Hematopoietic multipotent progenitor cell treated with erythropoietin and hydrocortisone succinate and interleukin-3 and kit ligand, for 17 days (in vitro differentiated cells): ENCODE measurements around the gene B4GALT5.

Source experiments
- DNase-seq: peaks from one replicate; pipeline ENCODE4 v3.0.0-alpha.2; 2015; ENCODE audit warnings: low spot score

Gene B4GALT5

DNA sequence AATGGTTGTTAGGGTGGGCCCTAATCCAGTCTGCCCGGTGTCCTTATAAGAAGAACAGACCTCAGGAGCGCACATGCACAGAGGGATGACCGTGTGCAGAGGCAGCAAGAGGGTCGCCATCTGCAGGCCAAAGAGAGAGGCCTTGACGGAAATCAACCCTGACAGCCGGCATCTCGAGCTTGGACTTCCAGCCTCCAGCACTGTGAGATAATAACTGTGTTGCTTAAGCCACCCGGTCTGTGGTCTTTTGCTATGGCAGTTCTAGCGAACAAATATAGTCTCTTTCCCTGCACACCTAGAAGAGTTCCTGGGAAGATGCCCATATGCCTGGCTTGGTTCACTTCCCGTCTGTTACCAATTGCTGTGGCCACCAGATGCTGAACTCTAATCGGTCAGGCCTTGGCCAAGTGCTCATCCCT is 110.5 kb downstream of the B4GALT5 start:
- no peak for DNase-seq

GRCh38 chr20:49602345-49603208 is 111.1 kb downstream of the B4GALT5 start:
- DNase-seq = no peak

GRCh38 chr20:49601153-49601924 is 112.3 kb downstream of the B4GALT5 start:
- DNase-seq = no peak

DNA sequence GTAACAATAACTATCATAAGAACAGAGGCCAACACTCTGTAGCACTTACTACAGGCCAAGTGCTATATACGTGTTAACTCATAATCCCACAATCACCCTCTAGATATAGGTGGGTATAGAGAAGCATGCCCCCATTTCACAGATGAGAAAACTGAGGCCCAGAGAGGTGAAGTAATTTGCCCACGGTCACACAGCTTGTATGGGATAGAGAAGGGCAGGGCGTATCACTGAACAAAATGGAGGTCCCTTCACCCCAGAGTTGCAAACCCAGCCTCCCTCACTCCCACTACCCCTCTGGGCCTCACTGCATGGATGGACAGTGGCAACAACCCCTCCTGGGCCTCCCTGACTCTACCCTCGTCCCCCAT is 113.9 kb downstream of the B4GALT5 start:
- DNase-seq = no peak

GRCh38 chr20:49597825-49598395 is 115.8 kb downstream of the B4GALT5 start:
- no peak for DNase-seq

- DNase-seq = no peak
Measured at GRCh38 chr20:49595811-49596561, 117.7 kb downstream of the B4GALT5 start.

GRCh38 chr20:49595346-49595745 is 118.3 kb downstream of the B4GALT5 start:
- DNase-seq = no peak

- DNase-seq = no peak
Measured at GRCh38 chr20:49594931-49595315, 118.8 kb downstream of the B4GALT5 start.

DNA sequence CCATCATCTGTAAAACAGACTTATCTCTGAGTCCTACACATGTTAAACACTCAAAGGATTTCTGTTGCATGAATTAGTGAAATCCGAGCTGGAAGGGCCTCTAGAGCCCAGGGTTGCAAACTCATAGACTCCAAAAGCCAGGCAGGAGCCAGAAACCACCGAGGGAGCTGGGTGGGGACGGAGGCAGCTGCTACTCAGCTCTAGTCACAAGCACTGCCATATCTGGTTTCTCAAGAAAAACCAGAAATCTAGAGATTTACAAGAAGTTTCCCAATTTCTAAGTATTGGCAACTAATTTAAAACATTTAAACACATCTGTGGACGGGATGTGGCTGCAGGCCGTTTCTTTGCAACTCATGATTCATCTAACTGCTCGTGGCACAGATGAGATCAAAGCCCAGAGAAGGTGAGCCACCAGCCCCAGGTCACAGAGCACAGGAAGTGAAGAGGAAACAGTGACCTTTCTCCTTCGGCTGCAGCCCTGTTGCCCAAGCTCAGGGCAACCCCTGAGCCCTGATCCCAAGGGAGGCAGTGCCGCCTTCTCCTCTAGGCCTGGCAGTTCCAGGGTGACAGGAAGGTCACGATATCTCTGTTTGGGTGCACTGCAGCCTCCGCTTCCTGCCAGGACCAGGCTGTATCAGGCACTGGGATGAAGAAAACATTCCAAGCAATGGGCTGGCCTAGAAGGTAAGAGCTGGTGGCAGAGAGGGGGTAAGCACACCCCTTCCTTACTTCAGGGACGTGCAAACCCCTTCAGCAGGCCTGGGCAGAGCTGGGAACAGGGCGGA is 119.3 kb downstream of the B4GALT5 start:
- no peak for DNase-seq

GRCh38 chr20:49593466-49594142 is 120.1 kb downstream of the B4GALT5 start:
- no peak for DNase-seq

- no peak for DNase-seq
Measured at GRCh38 chr20:49592120-49592519, 121.6 kb downstream of the B4GALT5 start.

- no peak for DNase-seq
Measured at GRCh38 chr20:49591217-49591865, 122.3 kb downstream of the B4GALT5 start.

DNA sequence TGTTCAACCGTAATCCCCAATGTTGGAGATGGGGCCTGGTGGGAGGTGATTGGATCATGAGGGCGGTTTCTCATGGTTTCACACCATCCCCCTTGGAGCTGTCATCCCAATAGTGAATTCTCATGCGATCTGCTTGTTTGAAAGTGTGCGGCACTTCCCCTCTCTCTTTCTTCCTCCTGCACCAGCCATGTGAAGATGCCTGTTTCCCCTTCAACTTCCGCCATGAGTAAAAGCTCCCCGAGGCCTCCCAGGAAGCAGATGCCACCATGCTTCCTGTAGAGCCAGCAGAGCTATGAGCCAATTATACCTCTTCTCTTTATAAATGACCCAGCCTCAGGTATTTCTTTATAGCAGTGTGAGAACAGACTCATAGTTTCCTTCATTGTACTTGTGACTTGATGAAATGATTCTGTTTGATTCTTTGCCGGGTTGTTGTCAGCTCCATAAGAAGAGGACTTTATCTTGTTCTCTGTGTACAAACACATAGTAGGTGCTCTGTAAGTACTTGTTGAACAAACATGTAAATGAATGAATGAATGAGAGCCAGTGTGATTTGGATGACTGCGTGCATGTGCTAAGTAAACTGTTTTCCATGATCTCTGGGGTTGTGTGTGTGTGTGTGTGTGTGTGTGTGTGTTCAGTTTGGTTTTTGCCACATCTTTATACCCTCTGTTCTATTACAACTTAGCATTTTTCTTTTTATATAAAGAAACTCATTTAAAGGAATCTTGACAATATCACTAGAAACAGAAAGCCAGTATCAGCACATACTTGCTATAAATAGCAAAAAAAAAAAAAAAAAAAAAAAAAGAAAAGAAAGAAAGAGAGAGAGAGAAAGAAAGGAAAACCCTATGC is 123.3 kb downstream of the B4GALT5 start:
- no peak for DNase-seq

GRCh38 chr20:49589747-49590146 is 123.9 kb downstream of the B4GALT5 start:
- DNase-seq = no peak

DNA sequence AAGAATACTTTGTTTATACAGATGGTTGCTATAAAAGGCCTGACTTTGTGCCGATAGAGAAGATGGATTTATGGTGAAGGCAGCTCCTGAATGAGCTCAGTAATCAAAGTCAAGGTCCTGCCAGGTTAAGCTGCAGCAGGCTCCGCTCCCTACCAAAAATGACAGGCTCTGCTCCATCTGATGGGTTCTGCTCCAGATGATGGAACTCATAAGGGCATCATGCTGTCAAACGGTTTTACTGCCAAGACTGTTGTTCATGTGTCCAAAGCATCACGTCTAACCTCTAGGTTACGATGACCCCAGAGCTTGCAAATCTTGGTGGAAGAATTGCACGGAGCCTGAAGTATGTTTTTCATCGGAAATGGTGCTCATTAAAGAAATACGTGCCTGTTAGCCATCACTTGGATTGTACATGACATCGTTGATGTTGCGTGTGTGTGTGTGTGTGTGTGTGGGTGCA is 126.5 kb downstream of the B4GALT5 start:
- DNase-seq = no peak

DNA sequence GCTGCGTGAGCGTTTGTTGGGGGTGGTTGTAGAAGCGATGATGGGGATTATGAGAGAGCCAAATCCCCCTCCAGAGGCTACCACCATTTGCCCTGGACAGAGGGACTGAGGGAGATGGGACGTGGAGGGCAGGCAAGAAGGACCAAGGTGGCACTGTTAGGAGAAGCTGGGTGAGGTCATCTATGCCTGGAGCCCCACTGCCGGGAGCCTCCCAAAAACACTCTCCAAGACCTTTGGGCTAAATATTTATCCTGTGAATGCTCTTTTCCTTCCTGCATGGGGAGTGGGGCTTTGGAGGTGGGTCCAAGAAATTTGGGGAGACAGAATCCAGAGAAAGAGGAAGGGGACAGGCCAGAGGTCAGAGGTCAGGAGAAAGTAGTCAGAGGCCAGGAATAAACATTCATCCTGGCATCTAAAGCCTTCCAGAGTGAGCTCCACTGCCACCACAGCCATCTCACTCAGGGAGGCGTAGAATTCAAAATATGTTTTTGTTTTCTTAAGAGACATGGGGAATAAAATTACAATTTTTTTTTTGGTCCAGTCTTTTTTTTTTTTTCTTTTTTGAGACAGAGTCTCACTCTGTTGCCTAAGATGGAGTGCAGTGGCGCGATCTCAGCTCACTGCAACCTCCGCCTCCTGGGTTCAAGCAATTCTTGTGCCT is 128.0 kb downstream of the B4GALT5 start:
- no peak for DNase-seq

DNA sequence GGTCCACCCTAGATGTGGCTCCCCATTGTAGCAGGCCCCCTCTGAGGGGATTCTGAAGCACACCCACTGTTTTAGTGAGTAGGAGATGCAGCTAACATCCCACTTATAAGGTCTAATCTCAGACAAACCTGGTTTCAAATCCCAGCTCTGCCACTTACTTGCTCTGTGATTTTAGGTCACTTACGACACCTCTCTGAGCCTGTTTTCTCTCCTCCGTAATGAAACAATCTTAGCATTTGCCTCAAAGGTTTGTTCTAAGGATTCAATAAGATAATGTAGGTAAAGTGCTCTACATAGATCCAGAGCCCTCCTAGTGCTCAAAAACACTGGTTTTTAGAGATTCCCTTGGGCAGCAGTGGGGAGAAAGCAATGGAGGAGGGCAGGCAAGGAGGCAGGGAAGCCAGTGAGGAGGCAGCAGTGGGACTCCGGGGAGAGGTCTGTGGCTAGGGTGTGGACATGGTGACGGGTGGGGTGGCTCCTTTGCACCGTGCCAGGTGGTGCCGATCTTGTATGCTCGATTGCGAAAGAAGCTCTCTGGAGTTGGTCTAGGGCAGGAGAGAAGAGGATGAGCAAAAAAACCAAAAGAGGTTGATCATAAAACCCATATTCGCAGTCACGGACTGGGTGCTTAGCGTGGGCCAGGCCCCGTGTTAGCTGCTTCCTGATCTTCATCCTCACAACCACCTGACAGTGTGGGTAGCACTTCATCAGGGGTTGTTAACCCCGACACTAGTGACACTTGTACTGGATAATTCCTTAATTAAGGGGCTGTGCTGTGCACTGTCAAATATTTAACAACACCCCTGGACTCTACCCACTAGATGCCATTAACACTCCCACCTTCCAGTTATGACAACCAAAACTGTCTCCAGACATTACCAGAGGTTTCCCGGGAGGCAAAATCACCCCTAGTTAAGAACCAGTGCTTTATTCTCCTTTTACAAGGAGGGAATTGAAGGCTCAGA is 129.0 kb downstream of the B4GALT5 start:
- DNase-seq = no peak
